ENCODE measurements around the gene SIPA1. TPM values are rescaled to one million over a fixed set of nuclear protein-coding genes. Genes with fewer than 3 reads are reported as not detected.

SIPA1 gene
- total RNA-seq, 1 donor: 15.2 TPM

DNA sequence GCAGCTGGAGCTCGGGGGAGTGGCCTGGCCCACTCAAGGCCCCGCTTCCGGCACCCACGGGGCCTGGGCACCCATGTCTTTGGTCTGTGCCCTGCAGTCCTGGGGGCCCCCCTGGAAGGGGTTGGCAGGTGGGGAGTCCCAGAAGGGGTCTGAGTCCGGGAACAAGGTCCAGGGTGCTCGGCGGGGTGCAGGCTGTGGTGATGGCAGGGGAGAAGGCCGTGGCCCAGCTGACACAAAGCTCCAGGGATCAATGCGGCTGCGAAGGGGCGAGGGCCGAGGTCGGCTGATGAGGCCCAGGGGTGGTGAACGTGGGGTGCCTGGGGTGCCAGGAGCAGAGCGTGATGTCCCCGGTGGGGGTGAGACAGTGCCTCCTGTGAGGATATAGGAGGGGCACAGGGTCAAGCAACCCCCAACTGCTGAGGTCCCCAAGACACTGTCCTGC is 39.6 kb upstream of the SIPA1 start:
- H4K20me1 ChIP-seq (ENCODE audit: insufficient read depth, low read length): peaks cover 2% of the 10 kb centered on the region
- peaks cover 25% of the 10 kb centered on the region for H3K36me3 ChIP-seq (ENCODE audit: insufficient read depth, low read length)
- H3K9me3 ChIP-seq (ENCODE audit: low read depth, low read length): no peaks in the 10 kb centered on the region
- no peak for TF ChIP-seq CTCF (IDR thresholded peaks at IDR 0.05; ENCODE audit: extremely low read depth, low read depth, low read length)
- no peaks in the 10 kb centered on the region for H3K4me1 ChIP-seq (ENCODE audit: insufficient read depth, low read length)
- H3K27ac ChIP-seq (ENCODE audit: low read depth, low read length): no peak overlapping the region
- no peaks in the 10 kb centered on the region for H3K79me2 ChIP-seq (ENCODE audit: insufficient read depth, low read length)
- no peak overlapping the region for H3K4me2 ChIP-seq (ENCODE audit: insufficient read depth, low read length)
- no peak for DNase-seq (ENCODE audit: insufficient read length, low spot score, missing footprints)
- no peaks in the 10 kb centered on the region for H3K27me3 ChIP-seq (ENCODE audit: insufficient read depth, low read length)
- no peak overlapping the region for H2AFZ ChIP-seq (ENCODE audit: low read length)
- no peak overlapping the region for H3K4me3 ChIP-seq (ENCODE audit: insufficient read depth, low read length)

DNA sequence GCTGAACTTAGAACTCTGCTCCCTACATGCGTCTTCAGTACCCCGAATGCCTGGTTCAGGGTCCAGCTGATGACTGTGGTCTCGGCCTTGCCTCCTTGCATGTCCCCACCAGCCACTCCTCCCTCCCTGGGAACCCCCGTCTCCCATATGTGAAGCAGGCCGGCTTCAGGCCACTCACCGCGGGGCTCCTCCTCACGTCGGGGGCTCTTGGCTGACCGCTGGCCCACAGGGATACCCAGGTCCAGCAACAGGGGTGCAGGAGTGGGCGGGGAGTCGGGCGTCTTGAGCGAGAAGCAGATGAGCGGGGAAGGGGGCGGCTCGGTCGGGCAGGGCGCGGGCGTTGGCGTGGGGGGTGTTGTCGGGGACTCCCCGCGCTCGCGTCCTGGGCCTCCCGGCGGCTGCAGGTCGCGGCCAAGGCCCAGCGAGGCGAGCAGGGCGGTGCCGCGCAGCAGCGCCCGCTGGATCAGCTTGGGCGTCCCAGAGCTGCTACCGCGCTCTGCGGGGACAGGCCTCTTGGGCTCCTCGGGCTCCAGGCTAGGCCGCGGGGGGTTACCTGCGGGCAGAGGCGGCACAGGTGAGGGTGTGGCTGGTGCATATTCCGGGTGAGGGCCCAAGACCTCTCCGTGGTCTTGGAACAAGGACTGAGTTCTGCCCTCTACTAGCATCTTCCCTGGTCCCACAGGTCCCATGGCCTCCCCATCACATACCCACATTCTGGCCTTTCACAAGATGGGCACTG is 38.5 kb upstream of the SIPA1 start:
- Histone ChIP-seq H2AFZ (ENCODE audit: low read length) (no peak overlapping the region), H3K36me3 (ENCODE audit: insufficient read depth, low read length) (peaks cover 36% of the 10 kb centered on the region), H3K9me3 (ENCODE audit: low read depth, low read length) (no peaks in the 10 kb centered on the region), H3K79me2 (ENCODE audit: insufficient read depth, low read length) (no peaks in the 10 kb centered on the region), H3K27me3 (ENCODE audit: insufficient read depth, low read length) (no peaks in the 10 kb centered on the region), H4K20me1 (ENCODE audit: insufficient read depth, low read length) (peaks cover 3% of the 10 kb centered on the region), H3K4me2 (ENCODE audit: insufficient read depth, low read length) (no peak overlapping the region), H3K4me1 (ENCODE audit: insufficient read depth, low read length) (no peaks in the 10 kb centered on the region), H3K4me3 (ENCODE audit: insufficient read depth, low read length) (no peak overlapping the region), H3K27ac (ENCODE audit: low read depth, low read length) (no peak overlapping the region)
- TF ChIP-seq CTCF (IDR thresholded peaks at IDR 0.05; ENCODE audit: extremely low read depth, low read depth, low read length): no peak
- no peak for DNase-seq (ENCODE audit: insufficient read length, low spot score, missing footprints)

DNA sequence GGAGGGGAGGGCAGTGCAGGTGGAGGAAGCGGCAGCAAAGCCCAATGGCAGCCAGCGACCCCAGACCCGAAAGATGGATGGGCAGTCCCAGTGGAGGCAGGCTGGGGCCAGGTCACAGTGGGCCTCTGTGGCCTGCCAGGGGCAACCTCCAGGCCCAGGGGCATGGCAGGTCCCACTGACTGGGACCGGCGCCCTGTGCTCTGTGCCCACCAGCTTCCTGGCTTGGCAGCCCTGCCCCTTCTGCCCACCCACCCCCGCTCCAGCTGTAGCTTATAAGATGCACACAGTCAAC is 38.0 kb upstream of the SIPA1 start:
- Histone ChIP-seq H3K36me3 (ENCODE audit: insufficient read depth, low read length) (peaks cover 38% of the 10 kb centered on the region), H3K9me3 (ENCODE audit: low read depth, low read length) (no peaks in the 10 kb centered on the region), H3K4me2 (ENCODE audit: insufficient read depth, low read length) (no peak overlapping the region), H3K27me3 (ENCODE audit: insufficient read depth, low read length) (no peaks in the 10 kb centered on the region), H4K20me1 (ENCODE audit: insufficient read depth, low read length) (peaks cover 3% of the 10 kb centered on the region), H3K4me3 (ENCODE audit: insufficient read depth, low read length) (no peak overlapping the region), H2AFZ (ENCODE audit: low read length) (no peak overlapping the region), H3K79me2 (ENCODE audit: insufficient read depth, low read length) (no peaks in the 10 kb centered on the region), H3K27ac (ENCODE audit: low read depth, low read length) (no peak overlapping the region), H3K4me1 (ENCODE audit: insufficient read depth, low read length) (no peaks in the 10 kb centered on the region)
- DNase-seq (ENCODE audit: insufficient read length, low spot score, missing footprints): no peak
- no peak for TF ChIP-seq CTCF (IDR thresholded peaks at IDR 0.05; ENCODE audit: extremely low read depth, low read depth, low read length)

GRCh38 chr11:65604258-65604657 is 33.6 kb upstream of the SIPA1 start:
- no peak overlapping the region for H3K27ac ChIP-seq (ENCODE audit: low read depth, low read length)
- DNase-seq (ENCODE audit: insufficient read length, low spot score, missing footprints): no peak
- H2AFZ ChIP-seq (ENCODE audit: low read length): no peak overlapping the region
- no peak for TF ChIP-seq CTCF (IDR thresholded peaks at IDR 0.05; ENCODE audit: extremely low read depth, low read depth, low read length)
- H3K27me3 ChIP-seq (ENCODE audit: insufficient read depth, low read length): no peaks in the 10 kb centered on the region
- no peak overlapping the region for H3K4me2 ChIP-seq (ENCODE audit: insufficient read depth, low read length)
- peaks cover 24% of the 10 kb centered on the region for H4K20me1 ChIP-seq (ENCODE audit: insufficient read depth, low read length)
- no peak overlapping the region for H3K4me3 ChIP-seq (ENCODE audit: insufficient read depth, low read length)
- peaks cover 7% of the 10 kb centered on the region for H3K4me1 ChIP-seq (ENCODE audit: insufficient read depth, low read length)
- H3K9me3 ChIP-seq (ENCODE audit: low read depth, low read length): no peaks in the 10 kb centered on the region
- H3K79me2 ChIP-seq (ENCODE audit: insufficient read depth, low read length): peaks cover 10% of the 10 kb centered on the region
- H3K36me3 ChIP-seq (ENCODE audit: insufficient read depth, low read length): peaks cover 42% of the 10 kb centered on the region

Measured in osteoblast (primary cell).